CD14-positive monocyte (primary cell): ENCODE results near the gene MAMDC2. TPM values are rescaled to one million over a fixed set of nuclear protein-coding genes. Genes with fewer than 3 reads are reported as not detected.

Experiments
- DNase-seq, 3 donors: peaks; one replicate each; pipeline ENCODE4 v3.0.0-alpha.2; 2011 to 2022
- H2AFZ ChIP-seq: 2 replicates; pipeline ENCODE4 v1.6.0; 2012; ENCODE audit warnings: mild to moderate bottlenecking, low read depth, low read length, inconsistent platforms; ENCODE audit not compliant: insufficient read depth, poor library complexity, severe bottlenecking
- H3K27ac ChIP-seq, 2 donors: 1 replicate in 1 of 2; 2 replicates in 1 of 2; pipeline ENCODE4 v1.5.1; 2012 to 2013; ENCODE audit warnings: low read length in 2 of 2, control low read depth in 1 of 2, inconsistent platforms in 1 of 2, low read depth in 1 of 2, mild to moderate bottlenecking in 1 of 2
- H3K27me3 ChIP-seq, 2 donors: one replicate each; pipeline versions ENCODE4 v1.6.0 to v1.6.1; 2011 to 2013; ENCODE audit warnings: low read length in 2 of 2; ENCODE audit not compliant: control insufficient read depth in 2 of 2, insufficient read depth in 2 of 2
- H3K36me3 ChIP-seq, 2 donors: replicated peaks in 1 of 2; 1 replicate in 1 of 2; 2 replicates in 1 of 2; pipeline versions ENCODE4 v1.5.1 to v1.6.1; 2012 to 2013; ENCODE audit warnings: low read length in 2 of 2, control low read depth in 1 of 2, inconsistent platforms in 1 of 2, mild to moderate bottlenecking in 1 of 2; ENCODE audit not compliant: insufficient read depth in 2 of 2, control insufficient read depth in 1 of 2
- H3K4me1 ChIP-seq, 2 donors: 1 replicate in 1 of 2; 2 replicates in 1 of 2; pipeline versions ENCODE4 v1.5.1 to v1.6.1; 2012 to 2013; ENCODE audit warnings: low read length in 2 of 2, control low read depth in 1 of 2, inconsistent platforms in 1 of 2, mild to moderate bottlenecking in 1 of 2, moderate library complexity in 1 of 2; ENCODE audit not compliant: insufficient read depth in 2 of 2, control insufficient read depth in 1 of 2
- H3K4me2 ChIP-seq: replicated peaks from 2 replicates; pipeline ENCODE3; 2012; ENCODE audit warnings: low read length, moderate library complexity, mild to moderate bottlenecking; ENCODE audit not compliant: poor library complexity, severe bottlenecking; ENCODE audit errors: extremely low read depth
- H3K4me3 ChIP-seq, 3 experiments: fragments of 200-600 bp in 1 of 3; sonication (generic) in 1 of 3; replicated peaks in 1 of 3; 1 replicate in 2 of 3; 2 replicates in 1 of 3; pipeline ENCODE4 v1.5.1; 2011 to 2013; ENCODE audit warnings: low read length in 3 of 3, mild to moderate bottlenecking in 3 of 3, control low read depth in 2 of 3, low read depth in 2 of 3, inconsistent platforms in 1 of 3, moderate library complexity in 1 of 3
- H3K79me2 ChIP-seq: 2 replicates; pipeline ENCODE4 v1.6.0; 2012; ENCODE audit warnings: mild to moderate bottlenecking, control low read depth, inconsistent platforms, low read length, moderate library complexity; ENCODE audit not compliant: insufficient read depth
- H3K9ac ChIP-seq: 2 replicates; pipeline ENCODE4 v1.6.0; 2017; ENCODE audit warnings: low read length, mild to moderate bottlenecking; ENCODE audit not compliant: insufficient read depth, poor library complexity, severe bottlenecking
- H3K9me3 ChIP-seq, 2 donors: replicated peaks in 1 of 2; 1 replicate in 1 of 2; 2 replicates in 1 of 2; pipeline versions ENCODE4 v1.5.1 to v1.6.1; 2012 to 2013; ENCODE audit warnings: low read length in 2 of 2, control low read depth in 1 of 2; ENCODE audit not compliant: control insufficient read depth in 1 of 2, insufficient read depth in 1 of 2
- H4K20me1 ChIP-seq: 2 replicates; pipeline ENCODE4 v1.6.0; 2012; ENCODE audit warnings: mild to moderate bottlenecking, low read length, control low read depth, moderate library complexity; ENCODE audit not compliant: insufficient read depth
- H3K27ac Mint-ChIP-seq, 7 donors: one replicate each; pipeline ENCODE4 v1.8.0; 2020; ENCODE audit warnings: mild to moderate bottlenecking in 7 of 7, mixed read lengths in 7 of 7, moderate library complexity in 6 of 7, inconsistent platforms in 2 of 7
- H3K27me3 Mint-ChIP-seq, 3 donors: one replicate each; pipeline ENCODE4 v1.8.0; 2021 to 2022; ENCODE audit warnings: low read depth in 3 of 3, mild to moderate bottlenecking in 3 of 3, mixed read lengths in 3 of 3, moderate library complexity in 3 of 3, inconsistent platforms in 1 of 3
- H3K36me3 Mint-ChIP-seq, 2 donors: one replicate each; pipeline ENCODE4 v1.8.0; 2020; ENCODE audit warnings: mixed read lengths in 2 of 2, inconsistent platforms in 1 of 2, mild to moderate bottlenecking in 1 of 2
- H3K4me1 Mint-ChIP-seq: one replicate; pipeline ENCODE4 v1.8.0; 2020; ENCODE audit warnings: mild to moderate bottlenecking, mixed read lengths
- H3K4me3 Mint-ChIP-seq, 2 donors: one replicate each; pipeline ENCODE4 v1.8.0; 2020; ENCODE audit warnings: mild to moderate bottlenecking in 2 of 2, mixed read lengths in 2 of 2, moderate library complexity in 1 of 2
- H3K9me3 Mint-ChIP-seq, 7 donors: one replicate each; pipeline ENCODE4 v1.8.0; 2020 to 2022; ENCODE audit warnings: mixed read lengths in 7 of 7, mild to moderate bottlenecking in 6 of 7, moderate library complexity in 6 of 7, inconsistent platforms in 2 of 7
- CTCF ChIP-seq: fragments of 200-600 bp; IDR thresholded peaks from one replicate; pipeline ENCODE4 v1.8.0; 2022; ENCODE audit warnings: antibody characterized with exemption, mild to moderate bottlenecking
- WGBS: methylation state at CpG from one replicate; pipeline ENCODE4 v1.1.5; 2013; ENCODE audit warnings: missing lambda C conversion rate; ENCODE audit not compliant: insufficient coverage; 5-methylcytosine and 5-hydroxymethylcytosine counted together
- intact Hi-C, 2 donors: fragments of 100-400 bp; cut with micrococcal nuclease; formaldehyde crosslinking; loops; one replicate each; pipeline versions ENCODE4 v1.15.0 to v1.15.1; 2023
- polyA plus RNA-seq, 3 donors: library from polyadenylated mRNA; depleted of rRNA in 1 of 3; unstranded in 2 of 3; stranded (reverse) in 1 of 3; fragments of 300-500 nt in 2 of 3; fragments of >200 nt in 1 of 3; fragmentation: Illumina TruSeq in 2 of 3; gene quantifications; 1 replicate in 2 of 3; 2 replicates in 1 of 3; pipeline ENCODE4 v1.2.3, GENCODE V29; 2012 to 2021

Gene MAMDC2
- polyA plus RNA-seq, 3 donors: 0.05 to 0.09 TPM; not detected in 1

- no peak overlapping the region for H3K4me3 Mint-ChIP-seq
- Histone ChIP-seq H2AFZ (no peak overlapping the region), H3K4me2 (no peak overlapping the region), H3K4me3 (no peak overlapping the region), H4K20me1 (no peaks in the 10 kb centered on the region), H3K27ac (no peak overlapping the region), H3K36me3 (no peaks in the 10 kb centered on the region), H3K79me2 (no peaks in the 10 kb centered on the region), H3K9me3 (no peaks in the 10 kb centered on the region), H3K27me3 (no peaks in the 10 kb centered on the region), H3K9ac (no peak overlapping the region), H3K4me1 (peaks cover 21 to 22% of the 10 kb centered on the region in 2 donors)
- H3K4me1 Mint-ChIP-seq: peaks cover 23% of the 10 kb centered on the region
- DNase-seq: no peak
- no peak overlapping the region for H3K27ac Mint-ChIP-seq
- intact Hi-C loops: no loop called here
- H3K27me3 Mint-ChIP-seq: no peaks in the 10 kb centered on the region
- peaks cover 0 to 2% (median 0%) of the 10 kb centered on the region in 7 donors for H3K9me3 Mint-ChIP-seq
- no peak for TF ChIP-seq CTCF
- no peaks in the 10 kb centered on the region for H3K36me3 Mint-ChIP-seq
- no CpG with 5 or more reads among the region's 3 CpGs for WGBS
These were observed 10.9 kb downstream of the MAMDC2 start for GRCh38 chr9:70054521-70054920.

GRCh38 chr9:70055406-70056210 is 12.0 kb downstream of the MAMDC2 start:
- no peaks in the 10 kb centered on the region for H3K36me3 ChIP-seq
- no peaks in the 10 kb centered on the region for H3K79me2 ChIP-seq
- Mint-ChIP-seq H3K4me1 (peaks cover 23% of the 10 kb centered on the region), H3K27ac (peak overlapping the region in 1 of 7 donors; percentile 10), H3K27me3 (no peaks in the 10 kb centered on the region), H3K9me3 (peaks cover 0 to 2% (median 0%) of the 10 kb centered on the region in 7 donors), H3K4me3 (no peak overlapping the region), H3K36me3 (no peaks in the 10 kb centered on the region)
- intact Hi-C loops: no loop called here
- H3K4me1 ChIP-seq: peaks cover 21 to 22% of the 10 kb centered on the region in 2 donors
- TF ChIP-seq CTCF: no peak
- H3K27ac ChIP-seq: no peak overlapping the region
- H2AFZ ChIP-seq: no peak overlapping the region
- no peak overlapping the region for H3K4me2 ChIP-seq
- H3K27me3 ChIP-seq: no peaks in the 10 kb centered on the region
- H3K9me3 ChIP-seq: no peaks in the 10 kb centered on the region
- no peaks in the 10 kb centered on the region for H4K20me1 ChIP-seq
- DNase-seq: no peak
- no peak overlapping the region for H3K9ac ChIP-seq
- WGBS: no CpG with 5 or more reads among the region's 3 CpGs
- H3K4me3 ChIP-seq: no peak overlapping the region
